NCI-H524 (cell line): ENCODE measurements around the gene BET1L.
"Not testable (repeated sequence)": the region's sequence is repeated elsewhere in the genome, so short reads cannot be mapped to it uniquely, and the experiment has no call there.

Experiments
- DNase-seq, 2 experiments: peaks; one replicate each; lab custom pipeline; 2025; lab: John Stamatoyannopoulos, UW

BET1L gene

DNA sequence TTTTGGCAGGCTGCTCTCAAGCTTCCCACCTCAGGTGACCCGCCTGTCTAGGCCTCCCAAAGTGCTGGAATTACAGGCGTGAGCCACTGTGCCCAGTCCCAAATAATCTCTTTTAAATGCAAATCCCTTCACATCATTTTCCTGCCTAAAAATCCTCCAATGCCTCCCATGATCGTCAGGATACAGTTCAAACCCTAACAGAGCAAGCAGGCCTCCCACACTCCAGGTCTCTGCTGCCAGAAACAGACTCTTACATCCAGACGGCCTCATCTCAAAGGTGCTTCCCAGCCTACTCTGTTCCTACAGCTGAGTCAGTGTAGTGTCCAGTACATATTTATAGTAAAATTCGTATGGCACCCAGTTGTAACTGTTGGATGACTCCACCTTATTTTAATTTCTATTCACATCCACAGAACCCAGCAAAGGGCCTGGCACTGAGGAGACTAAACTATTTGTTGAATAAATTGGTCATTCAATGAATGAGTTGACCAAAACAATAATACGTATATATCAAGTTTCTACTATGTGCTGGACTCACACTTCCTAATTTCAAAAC lies 20.7 kb upstream of the BET1L start:
- DNase-seq: no peak

- DNase-seq: no peak
Measured at GRCh38 chr11:225734-226453, 18.7 kb upstream of the BET1L start.

DNA sequence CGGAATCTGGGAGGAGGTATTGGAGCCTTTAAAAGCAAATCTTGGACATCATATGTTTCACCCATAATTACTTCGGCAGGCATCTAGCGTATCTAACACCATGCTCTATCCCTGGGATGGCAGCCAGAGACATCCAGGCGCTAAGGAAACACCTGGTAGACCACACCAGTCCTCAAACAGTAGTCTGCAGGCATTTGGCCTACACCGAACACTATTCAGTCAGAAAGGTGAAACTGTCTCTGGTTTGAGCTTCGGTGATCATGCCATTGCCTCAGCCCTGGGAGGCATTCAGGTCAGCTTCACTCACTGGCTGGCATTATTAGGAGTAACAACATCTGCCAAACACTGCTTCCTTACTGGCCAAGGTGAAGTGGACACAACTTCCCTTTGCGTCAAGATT lies 17.2 kb upstream of the BET1L start:
- DNase-seq: no peak

GRCh38 chr11:223884-224283 lies 16.7 kb upstream of the BET1L start:
- no peak for DNase-seq

- DNase-seq: no peak
Measured at GRCh38 chr11:223026-223789, 16.0 kb upstream of the BET1L start.

DNA sequence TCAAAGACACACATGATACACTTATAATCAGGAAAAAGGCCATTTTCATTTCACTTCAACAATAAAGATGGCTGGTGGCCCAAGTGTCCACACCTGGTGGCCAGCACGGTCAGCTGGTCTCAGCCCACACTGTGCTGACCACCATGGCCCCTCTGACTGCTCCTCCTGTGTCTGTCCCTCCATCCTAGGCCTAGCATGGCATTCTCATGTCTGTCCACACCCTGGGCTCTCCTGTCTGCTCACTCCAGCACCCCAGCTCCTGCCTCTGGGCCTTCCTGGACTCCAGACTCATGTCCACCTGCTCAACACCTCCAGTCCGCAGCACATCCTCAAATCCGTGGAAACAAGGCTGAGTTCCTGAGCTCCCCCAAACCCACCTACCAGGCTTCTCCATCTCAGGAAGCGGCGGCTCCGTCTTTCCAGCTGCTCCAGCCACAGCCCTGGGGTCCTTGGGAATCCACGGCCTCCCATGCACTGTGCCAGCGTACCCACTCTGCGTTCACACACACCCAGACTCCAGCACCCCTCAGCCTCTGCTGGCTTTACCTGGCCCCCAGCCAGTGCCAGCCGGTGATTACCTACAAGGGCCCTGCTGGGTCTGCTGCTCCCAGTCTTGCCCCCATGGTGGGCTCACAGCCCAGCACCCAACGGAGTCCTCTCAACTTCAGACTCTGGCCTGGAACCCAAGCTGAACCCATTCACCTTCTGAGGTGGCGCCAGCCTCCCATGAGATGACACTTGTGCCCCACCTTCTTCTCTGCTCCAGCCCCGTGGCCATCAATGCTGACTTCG lies 15.0 kb upstream of the BET1L start:
- no peak for DNase-seq

- no peak for DNase-seq
Measured at GRCh38 chr11:221539-221938, 14.3 kb upstream of the BET1L start.

GRCh38 chr11:220641-221215 lies 13.5 kb upstream of the BET1L start:
- DNase-seq: not testable (repeated sequence)

GRCh38 chr11:218815-219593 lies 11.8 kb upstream of the BET1L start:
- no peak for DNase-seq

- DNase-seq: no peak
Measured at GRCh38 chr11:217704-218103, 10.5 kb upstream of the BET1L start.

GRCh38 chr11:216081-216974 lies 9.1 kb upstream of the BET1L start:
- DNase-seq: no peak

GRCh38 chr11:215581-216037 lies 8.4 kb upstream of the BET1L start:
- DNase-seq: no peak

- DNase-seq: no peak
Measured at GRCh38 chr11:214083-214482, 6.9 kb upstream of the BET1L start.

GRCh38 chr11:213111-213510 lies 5.9 kb upstream of the BET1L start:
- no peak for DNase-seq

- no peak for DNase-seq
Measured at GRCh38 chr11:212150-213100, 5.2 kb upstream of the BET1L start.

GRCh38 chr11:211741-212140 lies 4.5 kb upstream of the BET1L start:
- DNase-seq: no peak

DNA sequence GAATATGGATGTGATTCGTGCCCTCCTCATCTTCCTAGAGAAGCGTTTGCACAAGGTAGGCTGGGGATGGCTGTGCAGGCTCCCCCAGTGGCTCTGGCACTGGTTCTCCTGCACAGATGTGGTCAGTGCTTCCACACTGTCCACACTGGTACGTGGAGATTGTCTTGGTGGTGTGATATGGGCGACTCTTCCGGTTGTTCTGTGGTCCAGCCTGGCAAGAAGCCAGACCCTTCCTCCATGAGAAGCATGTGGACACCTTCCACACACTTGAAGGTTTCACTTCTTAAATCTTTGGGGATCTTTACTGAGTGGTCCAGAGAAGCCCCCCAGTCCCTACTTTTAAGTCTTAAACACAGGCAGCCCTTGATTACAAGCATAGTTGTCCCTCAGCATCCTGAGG lies 4.1 kb upstream of the BET1L start:
- no peak for DNase-seq

DNA sequence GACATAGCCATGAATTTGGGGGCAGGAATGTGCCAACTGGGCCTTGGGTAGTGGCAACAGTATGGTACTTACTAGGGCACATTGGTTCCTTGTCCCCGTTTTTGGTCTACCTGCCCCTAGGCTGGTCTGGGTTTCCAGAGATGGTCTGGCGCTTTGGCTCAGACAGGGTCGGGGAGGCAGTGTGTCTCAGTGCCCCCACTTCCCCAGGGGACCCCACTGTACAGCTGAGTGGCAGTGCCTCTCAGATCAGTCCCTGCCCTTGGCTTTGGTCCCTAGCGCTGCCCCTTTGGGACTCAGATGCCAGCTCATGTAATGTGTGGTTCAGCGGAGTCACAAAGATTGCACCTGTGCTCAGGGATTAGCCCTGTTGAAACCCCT lies 3.6 kb upstream of the BET1L start:
- no peak for DNase-seq
